GM23338 (cell line): ENCODE results near the gene SFSWAP. TPM values are rescaled to one million over a fixed set of nuclear protein-coding genes. Genes with fewer than 3 reads are reported as not detected.

Experiments
- ATAC-seq: fragments of 200-7000 bp; cut with Tn5 transposase; 3 replicates; pipeline ENCODE4 v1.9.1; 2020
- DNase-seq: peaks from one replicate; pipeline ENCODE4 v3.0.0-alpha.2; 2015; ENCODE audit warnings: low spot score
- H2AFZ ChIP-seq: fragments of 200-600 bp; sonication (generic); 2 replicates; pipeline ENCODE4 v1.8.0; 2016; ENCODE audit warnings: antibody characterized with exemption, mild to moderate bottlenecking, moderate library complexity
- H3F3A ChIP-seq: fragments of 200-600 bp; sonication (generic); replicated peaks from 2 replicates; pipeline ENCODE4 v1.8.0; 2017; ENCODE audit warnings: antibody characterized with exemption, mixed run types, low read depth
- H3K27ac ChIP-seq: fragments of 200-600 bp; sonication (generic); 2 replicates; pipeline ENCODE4 v1.6.1; 2016; ENCODE audit warnings: low read depth
- H3K27me3 ChIP-seq: fragments of 200-600 bp; sonication (generic); 2 replicates; pipeline ENCODE4 v1.8.0; 2016; ENCODE audit warnings: mild to moderate bottlenecking, mixed run types, moderate library complexity; ENCODE audit not compliant: insufficient read depth
- H3K36me3 ChIP-seq: fragments of 200-600 bp; sonication (generic); 2 replicates; pipeline ENCODE4 v1.8.0; 2016; ENCODE audit warnings: mild to moderate bottlenecking; ENCODE audit not compliant: insufficient read depth
- H3K4me1 ChIP-seq: fragments of 200-600 bp; sonication (generic); 2 replicates; pipeline ENCODE4 v1.8.0; 2016; ENCODE audit warnings: mild to moderate bottlenecking, moderate library complexity; ENCODE audit not compliant: insufficient read depth
- H3K4me2 ChIP-seq: fragments of 200-600 bp; sonication (generic); 2 replicates; pipeline ENCODE4 v1.7.1; 2017; ENCODE audit warnings: mixed run types
- H3K4me3 ChIP-seq: fragments of 200-600 bp; sonication (generic); 2 replicates; pipeline ENCODE4 v1.6.1; 2016; ENCODE audit warnings: mixed run types
- H3K79me2 ChIP-seq: fragments of 200-600 bp; sonication (generic); replicated peaks from 2 replicates; pipeline ENCODE4 v1.8.0; 2017; ENCODE audit warnings: mild to moderate bottlenecking; ENCODE audit not compliant: insufficient read depth
- H3K9me2 ChIP-seq: fragments of 200-600 bp; sonication (generic); 2 replicates; pipeline ENCODE4 v1.8.0; 2017; ENCODE audit not compliant: insufficient read depth
- H4K20me1 ChIP-seq: fragments of 200-600 bp; sonication (generic); replicated peaks from 2 replicates; pipeline ENCODE4 v1.8.0; 2017; ENCODE audit warnings: mild to moderate bottlenecking; ENCODE audit not compliant: insufficient read depth
- H3K27ac Mint-ChIP-seq: 2 replicates; pipeline ENCODE4 v1.8.0; 2020; ENCODE audit warnings: inconsistent platforms, mild to moderate bottlenecking, moderate library complexity, mixed read lengths
- H3K27me3 Mint-ChIP-seq: 3 replicates; pipeline ENCODE4 v1.8.0; 2022; ENCODE audit warnings: low read depth, mild to moderate bottlenecking, moderate library complexity, mixed read lengths, inconsistent platforms; ENCODE audit not compliant: insufficient read depth, poor library complexity
- H3K36me3 Mint-ChIP-seq: 3 replicates; pipeline ENCODE4 v1.8.0; 2021; ENCODE audit warnings: low read depth, mild to moderate bottlenecking, inconsistent platforms, moderate library complexity, mixed read lengths
- H3K4me1 Mint-ChIP-seq: 3 replicates; pipeline ENCODE4 v1.8.0; 2020; ENCODE audit warnings: mild to moderate bottlenecking, inconsistent platforms, mixed read lengths
- H3K4me3 Mint-ChIP-seq: 3 replicates; pipeline ENCODE4 v1.8.0; 2021; ENCODE audit warnings: moderate library complexity, mild to moderate bottlenecking, inconsistent platforms, mixed read lengths
- H3K9me3 Mint-ChIP-seq: 3 replicates; pipeline ENCODE4 v1.8.0; 2020; ENCODE audit warnings: moderate library complexity, mild to moderate bottlenecking, inconsistent platforms, mixed read lengths
- CREB1 ChIP-seq: fragments of 250-450 bp; sonication (Bioruptor Pico); IDR thresholded peaks from 2 replicates; pipeline ENCODE4 v1.5.0; 2020; ENCODE audit warnings: low read depth, mild to moderate bottlenecking, moderate library complexity
- CTCF ChIP-seq, 2 experiments: fragments of 200-600 bp in 1 of 2; sonication (generic) in 1 of 2; conservative IDR thresholded peaks; 2 replicates each; pipeline versions ENCODE4 v1.5.1 to v1.6.1; 2016 to 2017; ENCODE audit warnings: antibody characterized with exemption in 2 of 2, low read depth in 2 of 2, mild to moderate bottlenecking in 2 of 2, moderate library complexity in 1 of 2
- EZH2 ChIP-seq: fragments of 200-600 bp; sonication (generic); IDR thresholded peaks from one replicate; pipeline ENCODE4 v1.8.0; 2017; ENCODE audit warnings: antibody characterized with exemption, mild to moderate bottlenecking, low read depth; ENCODE audit not compliant: unreplicated experiment
- EZH2phosphoT487 ChIP-seq: fragments of 200-600 bp; sonication (generic); IDR thresholded peaks from one replicate; pipeline ENCODE4 v1.8.1; 2018; ENCODE audit warnings: antibody characterized with exemption; ENCODE audit not compliant: unreplicated experiment
- JUNB ChIP-seq: IDR thresholded peaks from one replicate; pipeline ENCODE4 v1.6.1; 2016; ENCODE audit warnings: antibody characterized with exemption; ENCODE audit not compliant: unreplicated experiment
- NANOG ChIP-seq: IDR thresholded peaks from 2 replicates; pipeline ENCODE4 v1.6.1; 2016; ENCODE audit warnings: antibody characterized with exemption, borderline replicate concordance
- POLR2AphosphoS5 ChIP-seq: IDR thresholded peaks from 2 replicates; pipeline ENCODE4 v1.6.1; 2016; ENCODE audit warnings: antibody characterized with exemption, low read depth
- STAT1 ChIP-seq: IDR thresholded peaks from one replicate; pipeline ENCODE4 v1.6.1; 2016; ENCODE audit warnings: antibody characterized with exemption; ENCODE audit not compliant: unreplicated experiment
- ZNF114 ChIP-seq: fragments of 250-450 bp; sonication (Bioruptor Pico); IDR thresholded peaks from 2 replicates; pipeline ENCODE4 v1.5.0; 2020; ENCODE audit warnings: mild to moderate bottlenecking, moderate library complexity
- ZNF331 ChIP-seq: fragments of 250-450 bp; sonication (Bioruptor Pico); IDR thresholded peaks from 2 replicates; pipeline ENCODE4 v1.5.0; 2020; ENCODE audit warnings: low read depth, mild to moderate bottlenecking, moderate library complexity
- ZNF462 ChIP-seq: fragments of 250-450 bp; sonication (Bioruptor Pico); IDR thresholded peaks from 2 replicates; pipeline ENCODE4 v1.5.0; 2020; ENCODE audit warnings: mild to moderate bottlenecking, moderate library complexity
- polyA plus RNA-seq: library from polyadenylated mRNA; unstranded; fragments of >200 nt; fragmentation: Nextera tagmentation; extraction: Ambion mirVana; gene quantifications from 2 replicates; pipeline ENCODE4 v1.2.1, GENCODE V29; 2016
- total RNA-seq: library from RNA; depleted of rRNA; stranded (reverse); fragments of >200 nt; shearing (Covaris generic); gene quantifications from 2 replicates; pipeline ENCODE4 v1.2.3, GENCODE V29; 2014
- TF ChIP-seq, protein P1 (sequence below): IDR thresholded peaks from 2 replicates; pipeline ENCODE4 v1.6.1; 2016; ENCODE audit warnings: antibody characterized with exemption

SFSWAP gene
- total and polyA plus RNA-seq, 2 experiments from 2014 or later, result 41.0 to 49.8 TPM

GRCh38 chr12:131796411-131796736, 85.5 kb downstream of the SFSWAP start:
- no peaks in the 10 kb centered on the region for H3K9me2 ChIP-seq
- ATAC-seq, result no peak

More at GRCh38 chr12:131796411-131796736, 85.5 kb downstream of the SFSWAP start:
- H4K20me1 ChIP-seq, result no peaks in the 10 kb centered on the region; the same call in 1 of the 2 replicates
- peak overlapping the region; percentile 84; the same call in 1 of the 2 replicates for H3K27ac ChIP-seq
- no peak overlapping the region for H3K4me3 ChIP-seq
- peaks cover 20% of the 10 kb centered on the region for H3F3A ChIP-seq
- no peaks in the 10 kb centered on the region for H3K27me3 ChIP-seq
- H3K4me1 ChIP-seq, result peaks cover 20% of the 10 kb centered on the region
- H3K27me3 Mint-ChIP-seq, result peaks cover 28% of the 10 kb centered on the region
- peaks cover 36% of the 10 kb centered on the region for H3K4me1 Mint-ChIP-seq
- no peak overlapping the region for H2AFZ ChIP-seq
- H3K36me3 Mint-ChIP-seq, result peaks cover 69% of the 10 kb centered on the region
- H3K27ac Mint-ChIP-seq, result peak overlapping the region; percentile 92
- no peak overlapping the region for H3K4me2 ChIP-seq
- H3K36me3 ChIP-seq, result peaks cover 5% of the 10 kb centered on the region
- TF ChIP-seq NANOG (no peak), JUNB (no peak), ZNF331 (CRISPR knock-in tag) (no peak), ZNF462 (CRISPR knock-in tag) (no peak), POLR2AphosphoS5 (no peak), ZNF114 (CRISPR knock-in tag) (no peak), CTCF (conservative IDR thresholded peaks at IDR 0.05; ENCODE audit: low read depth in 2 of 2) (no peak), CREB1 (CRISPR knock-in tag) (no peak), EZH2phosphoT487 (no peak), STAT1 (no peak), EZH2 (no peak)
- TF ChIP-seq, protein P1, sequence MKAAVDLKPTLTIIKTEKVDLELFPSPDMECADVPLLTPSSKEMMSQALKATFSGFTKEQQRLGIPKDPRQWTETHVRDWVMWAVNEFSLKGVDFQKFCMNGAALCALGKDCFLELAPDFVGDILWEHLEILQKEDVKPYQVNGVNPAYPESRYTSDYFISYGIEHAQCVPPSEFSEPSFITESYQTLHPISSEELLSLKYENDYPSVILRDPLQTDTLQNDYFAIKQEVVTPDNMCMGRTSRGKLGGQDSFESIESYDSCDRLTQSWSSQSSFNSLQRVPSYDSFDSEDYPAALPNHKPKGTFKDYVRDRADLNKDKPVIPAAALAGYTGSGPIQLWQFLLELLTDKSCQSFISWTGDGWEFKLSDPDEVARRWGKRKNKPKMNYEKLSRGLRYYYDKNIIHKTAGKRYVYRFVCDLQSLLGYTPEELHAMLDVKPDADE, result no peak
- peak overlapping the region; percentile 18; the same call in 1 of the 3 replicates for H3K4me3 Mint-ChIP-seq
- H3K79me2 ChIP-seq, result no peaks in the 10 kb centered on the region
- no peaks in the 10 kb centered on the region; the same call in 2 of the 3 replicates for H3K9me3 Mint-ChIP-seq
- no peak for DNase-seq
